Urinary bladder (tissue), 4 donors: ENCODE data around the gene FNBP1. TPM values are rescaled to one million over a fixed set of nuclear protein-coding genes. Genes with fewer than 3 reads are reported as not detected.
A peak's percentile ranks its signal among the peaks of the same experiment; 100 is the strongest.

Experiments
- DNase-seq: peaks from one replicate; pipeline ENCODE4 v3.0.0-alpha.2; 2015; ENCODE audit errors: extremely low spot score
- H3K27ac ChIP-seq: one replicate; pipeline ENCODE4 v1.5.1; 2013; ENCODE audit warnings: low read depth, mild to moderate bottlenecking, moderate library complexity
- H3K36me3 ChIP-seq: one replicate; pipeline ENCODE4 v1.6.1; 2013; ENCODE audit warnings: mild to moderate bottlenecking, moderate library complexity; ENCODE audit not compliant: insufficient read depth
- H3K4me1 ChIP-seq: one replicate; pipeline ENCODE4 v1.6.1; 2013; ENCODE audit warnings: mild to moderate bottlenecking, moderate library complexity; ENCODE audit not compliant: insufficient read depth
- H3K4me3 ChIP-seq: one replicate; pipeline ENCODE4 v1.5.1; 2013; ENCODE audit warnings: low read depth, low read length
- WGBS: extraction: QIAGEN DNeasy Blood & Tissue Kit; methylation state at CpG from one replicate; pipeline ENCODE4 v1.1.7; 2013; 5-methylcytosine and 5-hydroxymethylcytosine counted together
- polyA plus RNA-seq: library from polyadenylated mRNA; stranded (reverse); fragments of 200-250 nt; gene quantifications from one replicate; pipeline ENCODE4 v1.2.3, GENCODE V29; 2013
- total RNA-seq: library from RNA; depleted of rRNA; stranded (reverse); fragments of >200 nt; gene quantifications from one replicate; pipeline ENCODE4 v1.2.3, GENCODE V29; 2014
- donor health status: healthy with polysubstance abuse.
- donor health status: healthy.

Gene FNBP1
- total and polyA plus RNA-seq, 2 donors, result 107 to 121 TPM

DNA sequence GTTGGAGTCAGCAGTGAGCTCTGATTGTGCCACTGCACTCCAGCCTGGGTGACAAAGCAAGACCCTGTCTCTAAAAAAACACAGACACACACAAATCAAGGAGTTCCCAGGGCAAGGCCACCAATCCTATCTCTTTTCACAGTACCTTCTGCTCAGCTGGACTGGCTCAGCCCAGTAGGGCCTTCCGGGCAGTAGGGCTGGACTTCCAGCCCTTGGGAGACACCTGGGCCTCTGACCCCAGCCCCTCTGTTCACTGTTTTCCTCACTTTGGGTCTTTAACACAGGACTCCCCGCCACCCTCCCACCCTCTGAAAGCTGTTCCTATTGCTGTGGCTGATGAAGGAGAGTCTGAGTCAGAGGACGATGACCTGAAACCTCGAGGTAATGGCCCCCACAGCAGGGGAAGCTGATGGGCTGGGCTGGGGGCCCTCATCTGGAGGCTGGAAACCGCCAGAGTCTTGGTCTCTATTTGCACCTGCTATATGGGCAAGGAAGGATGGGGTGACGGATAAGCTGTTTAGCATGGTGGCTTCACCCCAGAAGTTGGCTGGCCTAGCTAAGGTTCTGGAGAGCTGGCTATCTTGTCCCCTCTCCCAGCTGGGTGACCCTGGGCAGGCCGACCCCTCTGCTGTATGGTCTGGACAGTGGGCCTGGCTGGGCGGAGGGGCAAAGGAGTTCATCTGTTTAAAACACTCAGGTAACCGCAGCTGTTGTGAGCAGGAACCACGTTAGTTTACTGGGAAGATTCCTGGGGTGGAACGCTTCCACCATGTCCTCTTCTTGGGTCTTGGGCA is 182.1 kb downstream of the FNBP1 start:
- Histone ChIP-seq H3K4me1 (no peaks in the 10 kb centered on the region), H3K4me3 (no peak overlapping the region), H3K36me3 (peaks cover 2% of the 10 kb centered on the region), H3K27ac (no peak overlapping the region)
- WGBS, result 85% methylated on average over 11 of the region's 11 CpGs
- no peak for DNase-seq

- H3K36me3 ChIP-seq, result no peaks in the 10 kb centered on the region
- no peak for DNase-seq
- H3K27ac ChIP-seq, result no peak overlapping the region
- H3K4me3 ChIP-seq, result no peak overlapping the region
- WGBS, result 90% methylated on average over 11 of the region's 11 CpGs
- H3K4me1 ChIP-seq, result no peaks in the 10 kb centered on the region
Observed at GRCh38 chr9:129858167-129858962, 184.6 kb downstream of the FNBP1 start.

DNA sequence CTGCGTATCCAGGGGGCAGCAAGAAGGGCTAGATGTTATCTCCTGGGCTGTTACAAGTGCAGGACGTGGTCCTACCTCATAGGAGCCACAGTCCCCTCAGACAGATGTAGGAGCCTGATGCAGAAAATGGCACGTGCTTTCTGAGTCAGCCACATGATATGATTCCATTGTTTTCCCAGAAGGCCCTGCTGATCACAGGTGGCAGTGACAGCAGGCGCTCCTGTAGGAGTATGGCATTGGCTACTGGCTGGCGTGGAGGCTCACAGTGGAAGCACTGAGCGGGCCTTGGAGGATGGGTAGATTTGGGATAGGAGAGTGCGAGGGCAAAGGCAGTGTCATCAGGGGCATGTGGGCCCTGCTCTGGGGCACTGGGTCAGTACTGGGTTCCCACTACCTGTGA is 185.8 kb downstream of the FNBP1 start:
- Histone ChIP-seq H3K27ac (no peak overlapping the region), H3K4me1 (no peaks in the 10 kb centered on the region), H3K4me3 (no peak overlapping the region), H3K36me3 (no peaks in the 10 kb centered on the region)
- 92% methylated on average over 7 of the region's 7 CpGs for WGBS
- no peak for DNase-seq

- Histone ChIP-seq H3K27ac (no peak overlapping the region), H3K4me3 (no peak overlapping the region), H3K36me3 (no peaks in the 10 kb centered on the region), H3K4me1 (no peaks in the 10 kb centered on the region)
- DNase-seq, result no peak
- WGBS, result 91% methylated on average over 4 of the region's 4 CpGs
Observed at GRCh38 chr9:129854588-129855110, 188.3 kb downstream of the FNBP1 start.

DNA sequence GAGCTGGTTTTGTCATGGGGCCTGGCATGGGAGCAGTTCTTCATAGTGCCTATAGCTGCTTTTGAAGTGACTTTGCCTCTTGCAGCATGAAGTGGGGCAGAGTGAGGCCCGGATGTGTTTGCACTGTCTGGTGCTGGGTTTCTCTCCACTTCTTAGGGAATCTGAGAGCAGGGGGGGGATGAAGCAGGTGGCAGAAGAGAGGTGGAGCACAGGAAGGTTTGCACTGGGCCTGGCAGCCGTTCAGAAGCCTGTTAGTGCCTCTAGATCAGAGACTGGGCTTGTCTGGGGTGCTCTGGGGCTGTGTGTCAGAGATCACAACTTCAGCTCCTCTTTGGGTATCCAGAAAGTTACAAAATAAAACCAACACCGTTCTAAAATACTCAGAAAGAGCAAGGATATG is 189.4 kb downstream of the FNBP1 start:
- Histone ChIP-seq H3K4me3 (no peak overlapping the region), H3K27ac (no peak overlapping the region), H3K36me3 (no peaks in the 10 kb centered on the region), H3K4me1 (no peaks in the 10 kb centered on the region)
- WGBS, result 80% methylated on average over 3 of the region's 3 CpGs
- no peak for DNase-seq

DNA sequence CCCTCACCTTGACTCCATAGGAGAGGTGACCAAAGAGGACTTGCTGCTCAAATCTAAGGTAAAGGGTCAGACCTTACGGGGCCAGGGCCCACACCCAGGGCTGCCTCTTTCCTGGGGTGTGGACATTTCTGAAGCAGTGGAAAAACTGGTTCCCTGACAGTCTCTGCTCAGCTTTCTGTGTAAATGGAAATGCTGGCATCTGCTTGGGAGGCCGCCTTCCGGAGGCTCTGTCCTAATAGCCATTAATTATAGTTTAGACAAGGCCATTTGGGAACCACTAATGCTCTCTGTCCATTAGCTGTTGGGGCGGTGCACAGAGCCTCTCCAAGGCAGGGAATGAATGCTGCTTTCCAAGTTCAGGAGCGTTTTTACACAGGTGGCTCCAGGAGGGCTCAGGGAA is 190.4 kb downstream of the FNBP1 start:
- DNase-seq, result peak; percentile 51
- Histone ChIP-seq H3K36me3 (no peaks in the 10 kb centered on the region), H3K27ac (no peak overlapping the region), H3K4me3 (no peak overlapping the region), H3K4me1 (no peaks in the 10 kb centered on the region)
- 78% methylated on average over 5 of the region's 5 CpGs for WGBS

DNA sequence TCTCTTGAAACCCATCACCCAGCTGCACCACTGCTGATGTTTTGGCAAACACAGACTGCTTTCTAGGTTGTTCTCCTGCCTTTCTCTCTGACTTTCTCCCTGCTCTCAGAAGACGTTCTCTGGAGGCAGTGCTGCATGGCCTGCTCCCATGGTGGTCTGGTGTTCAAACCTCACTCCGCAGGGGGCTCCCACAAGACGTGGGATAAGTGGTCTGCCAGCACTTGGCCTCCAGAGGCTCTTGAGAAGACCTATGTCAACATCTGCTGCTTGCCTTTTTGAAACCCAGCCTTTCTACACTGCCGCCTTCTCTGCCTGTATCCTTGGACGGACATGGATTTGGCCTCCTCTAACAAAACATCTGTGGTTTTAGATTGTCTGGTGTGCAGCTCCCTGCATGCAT is 191.2 kb downstream of the FNBP1 start:
- no peak for DNase-seq
- WGBS, result 52% methylated on average over 5 of the region's 5 CpGs
- no peak overlapping the region for H3K4me3 ChIP-seq
- no peaks in the 10 kb centered on the region for H3K36me3 ChIP-seq
- no peaks in the 10 kb centered on the region for H3K4me1 ChIP-seq
- no peak overlapping the region for H3K27ac ChIP-seq

DNA sequence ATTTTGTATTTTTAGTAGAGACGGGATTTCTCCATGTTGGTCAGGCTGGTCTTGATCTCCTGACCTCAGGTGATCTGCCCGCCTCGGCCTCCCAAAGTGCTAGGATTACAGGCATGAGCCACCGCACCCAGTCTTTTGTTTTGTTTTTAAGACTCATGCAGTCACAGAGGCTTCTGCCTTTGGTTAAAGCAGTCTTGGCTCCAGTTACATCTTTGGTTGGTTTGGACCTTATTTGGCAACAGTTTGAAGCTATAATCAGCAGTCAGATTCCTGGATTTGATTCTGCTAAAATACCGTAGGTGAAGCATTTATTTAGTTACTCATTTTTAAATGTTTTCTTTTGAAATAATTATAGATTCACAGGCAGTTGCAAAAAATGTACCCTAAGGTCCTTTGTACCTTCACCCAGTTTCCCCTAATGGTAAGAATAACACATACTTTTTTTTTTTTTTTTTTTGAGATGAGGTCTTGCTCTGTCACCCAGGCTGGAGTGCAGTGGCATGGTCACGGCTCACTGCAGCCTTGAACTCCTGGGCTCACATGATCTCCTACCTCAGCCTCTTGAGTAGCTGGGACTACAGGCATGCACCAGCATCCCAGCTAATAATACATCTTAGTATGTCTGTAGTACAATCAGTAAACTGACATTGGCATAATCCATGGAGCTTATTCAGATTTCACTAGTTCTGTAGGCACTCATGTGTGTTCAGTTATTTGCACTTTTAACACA is 192.0 kb downstream of the FNBP1 start:
- no peak for DNase-seq
- Histone ChIP-seq H3K4me3 (no peak overlapping the region), H3K4me1 (no peaks in the 10 kb centered on the region), H3K36me3 (no peaks in the 10 kb centered on the region), H3K27ac (no peak overlapping the region)
- 58% methylated on average over 6 of the region's 6 CpGs for whole genome bisulfite sequencing

- DNase-seq, result no peak
- Histone ChIP-seq H3K4me1 (no peaks in the 10 kb centered on the region), H3K27ac (no peak overlapping the region), H3K4me3 (no peak overlapping the region), H3K36me3 (no peaks in the 10 kb centered on the region)
- 82% methylated on average over 6 of the region's 6 CpGs for WGBS
Observed at GRCh38 chr9:129849901-129850300, 193.1 kb downstream of the FNBP1 start.

GRCh38 chr9:129848712-129849441 is 194.1 kb downstream of the FNBP1 start:
- no peak overlapping the region for H3K27ac ChIP-seq
- H3K4me3 ChIP-seq, result no peak overlapping the region
- no peak for DNase-seq
- H3K4me1 ChIP-seq, result no peaks in the 10 kb centered on the region
- 75% methylated on average over 4 of the region's 4 CpGs for WGBS
- H3K36me3 ChIP-seq, result no peaks in the 10 kb centered on the region

DNA sequence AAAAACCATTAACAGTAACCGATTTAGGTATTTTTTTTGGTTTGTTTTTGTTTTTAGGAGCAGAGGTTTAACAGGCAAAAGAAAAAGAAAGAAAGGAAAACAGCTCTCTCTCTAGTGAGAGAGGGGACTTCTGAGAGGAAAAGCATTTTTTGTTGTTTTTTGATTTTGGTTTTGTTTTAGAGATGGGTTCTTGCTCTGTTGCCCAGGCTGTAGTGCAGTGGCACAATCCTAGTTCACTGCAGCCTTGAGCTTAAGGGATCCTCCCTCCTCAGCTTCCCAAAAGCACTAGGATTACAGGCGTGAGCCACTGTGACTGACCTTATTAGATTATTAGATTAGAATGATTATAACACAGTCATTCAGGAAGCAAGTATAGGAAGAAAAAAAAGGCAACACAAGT is 197.6 kb downstream of the FNBP1 start:
- Histone ChIP-seq H3K36me3 (no peaks in the 10 kb centered on the region), H3K27ac (no peak overlapping the region), H3K4me1 (no peaks in the 10 kb centered on the region), H3K4me3 (no peak overlapping the region)
- no peak for DNase-seq
- WGBS, result 56% methylated on average over 2 of the region's 2 CpGs

GRCh38 chr9:129841071-129841470 is 201.9 kb downstream of the FNBP1 start:
- Histone ChIP-seq H3K4me1 (no peaks in the 10 kb centered on the region), H3K36me3 (no peaks in the 10 kb centered on the region), H3K4me3 (no peak overlapping the region), H3K27ac (no peak overlapping the region)
- 40% methylated on average over 4 of the region's 4 CpGs for WGBS
- no peak for DNase-seq

DNA sequence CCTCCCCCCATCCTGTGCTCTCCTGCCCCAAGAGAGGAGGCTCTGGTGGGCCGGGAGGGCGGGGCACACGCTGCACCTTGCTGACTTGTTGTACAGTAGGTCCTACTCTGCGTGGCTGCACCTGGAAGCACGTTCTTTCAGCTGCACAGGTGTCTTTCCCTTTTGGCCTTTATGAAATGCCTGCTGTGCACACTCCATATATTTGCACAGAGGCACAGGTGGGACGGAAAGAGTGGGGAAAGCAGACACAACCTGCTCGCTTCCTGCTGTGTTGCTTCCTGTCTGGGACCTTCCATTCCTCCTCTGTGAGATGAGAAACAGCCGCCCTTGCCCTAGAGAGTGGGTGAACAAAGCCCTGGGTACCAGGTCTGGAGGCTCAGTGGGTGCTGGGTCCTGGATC is 203.0 kb downstream of the FNBP1 start:
- H3K4me3 ChIP-seq, result no peak overlapping the region
- 82% methylated on average over 8 of the region's 8 CpGs for WGBS
- H3K4me1 ChIP-seq, result no peaks in the 10 kb centered on the region
- H3K36me3 ChIP-seq, result no peaks in the 10 kb centered on the region
- H3K27ac ChIP-seq, result no peak overlapping the region
- DNase-seq, result no peak
